ENCODE data around the gene BICC1. TPM values are rescaled to one million over a fixed set of nuclear protein-coding genes. Genes with fewer than 3 reads are reported as not detected.

The BICC1 gene
- total and polyA plus RNA-seq, 2 of the 13 experiments (the other 11 are each of a cell fraction or from before 2014, with no cell fraction given): 0.18 to 1.5 TPM

- no peak for TF ChIP-seq LRRFIP1 (CRISPR knock-in tag; conservative IDR thresholded peaks at IDR 0.05)
- no peak for TF ChIP-seq CEBPZ (IDR thresholded peaks at IDR 0.05; ENCODE audit: low read length)
- no peak for TF ChIP-seq ZNF780A (CRISPR knock-in tag; IDR thresholded peaks at IDR 0.05)
- no peak for TF ChIP-seq ZNF720 (CRISPR knock-in tag; IDR thresholded peaks at IDR 0.05)
- TF ChIP-seq ZNF605 (CRISPR knock-in tag; IDR thresholded peaks at IDR 0.05): no peak
- no peak for TF ChIP-seq ZNF816 (CRISPR knock-in tag; IDR thresholded peaks at IDR 0.05; ENCODE audit: borderline replicate concordance)
- no peak for TF ChIP-seq ZNF580 (CRISPR knock-in tag; IDR thresholded peaks at IDR 0.05; ENCODE audit: borderline replicate concordance, low read depth)
- no peak for TF ChIP-seq PRDM10 (CRISPR knock-in tag; IDR thresholded peaks at IDR 0.05; ENCODE audit: low read depth)
- TF ChIP-seq BHLHE40 (IDR thresholded peaks at IDR 0.05; ENCODE audit: low read length): no peak
- TF ChIP-seq TIGD3 (CRISPR knock-in tag; IDR thresholded peaks at IDR 0.05; ENCODE audit: borderline replicate concordance): no peak
- TF ChIP-seq NAIF1 (CRISPR knock-in tag; IDR thresholded peaks at IDR 0.05; ENCODE audit: borderline replicate concordance): no peak
- no peak for TF ChIP-seq KLF6 (CRISPR knock-in tag; IDR thresholded peaks at IDR 0.05)
- no peak for TF ChIP-seq ZNF160 (CRISPR knock-in tag; IDR thresholded peaks at IDR 0.05)
- no peak for TF ChIP-seq ZNF713 (CRISPR knock-in tag; IDR thresholded peaks at IDR 0.05)
- TF ChIP-seq THAP8 (CRISPR knock-in tag; IDR thresholded peaks at IDR 0.05; ENCODE audit: borderline replicate concordance): no peak
- TF ChIP-seq ZNF350 (CRISPR knock-in tag; IDR thresholded peaks at IDR 0.05; ENCODE audit: borderline replicate concordance, low read depth): no peak
Measured at GRCh38 chr10:58662314-58662713, 149.6 kb downstream of the BICC1 start (continued).
